HUES64 (cell line): ENCODE data around the gene AP1G2.
A peak's percentile ranks its signal among the peaks of the same experiment; 100 is the strongest.
"Not testable (repeated sequence)": the region's sequence is repeated elsewhere in the genome, so short reads cannot be mapped to it uniquely, and the experiment has no call there.

Experiments
- H3K27ac ChIP-seq: 2 replicates; pipeline ENCODE4 v1.7.0; 2013; ENCODE audit warnings: low read depth, low read length, inconsistent platforms
- H3K27me3 ChIP-seq: 2 replicates; pipeline ENCODE4 v1.6.1; 2013; ENCODE audit warnings: mild to moderate bottlenecking, low read length; ENCODE audit not compliant: insufficient read depth
- H3K36me3 ChIP-seq: 2 replicates; pipeline ENCODE4 v1.6.1; 2013; ENCODE audit warnings: mild to moderate bottlenecking, low read length; ENCODE audit not compliant: insufficient read depth
- H3K4me1 ChIP-seq: 2 replicates; pipeline ENCODE4 v1.6.1; 2013; ENCODE audit warnings: mild to moderate bottlenecking, low read length, moderate library complexity; ENCODE audit not compliant: insufficient read depth
- H3K4me3 ChIP-seq: 2 replicates; pipeline ENCODE4 v1.5.1; 2013; ENCODE audit warnings: mild to moderate bottlenecking, low read length, moderate library complexity
- H3K9ac ChIP-seq: 2 replicates; pipeline ENCODE4 v1.6.1; 2013; ENCODE audit warnings: mild to moderate bottlenecking, low read depth, low read length
- H3K9me3 ChIP-seq: 2 replicates; pipeline ENCODE4 v1.6.1; 2013; ENCODE audit warnings: low read depth, low read length; ENCODE audit not compliant: insufficient read depth
- WGBS: fragments of 150-250, 120-280 bp; methylation state at CpG from one replicate; pipeline ENCODE4 v1.1.7; 2013; ENCODE audit warnings: missing lambda C conversion rate; 5-methylcytosine and 5-hydroxymethylcytosine counted together

Gene AP1G2

DNA sequence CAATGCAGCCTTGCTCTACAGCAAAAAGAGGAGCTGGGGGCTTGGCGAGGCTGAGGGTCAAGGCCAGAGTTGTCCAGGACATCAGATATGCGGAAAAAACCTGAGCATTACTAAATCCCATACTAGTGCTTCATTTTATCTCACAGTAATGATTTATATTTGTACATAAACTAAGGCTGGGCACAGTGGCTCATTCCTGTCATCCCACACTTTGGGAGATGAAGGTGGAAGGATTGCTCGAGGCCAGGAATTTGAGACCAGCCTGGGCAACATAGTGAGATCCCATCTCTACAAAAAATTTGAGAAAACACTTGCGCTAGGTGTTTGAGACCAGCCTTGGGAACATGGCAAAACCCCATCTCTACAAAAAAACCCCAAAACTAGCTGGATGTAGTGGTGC is 22.6 kb upstream of the AP1G2 start:
- no peaks in the 10 kb centered on the region for H3K36me3 ChIP-seq
- no peaks in the 10 kb centered on the region for H3K9me3 ChIP-seq
- no peak overlapping the region for H3K4me3 ChIP-seq
- H3K4me1 ChIP-seq = peaks cover 2% of the 10 kb centered on the region; the same call in 1 of the 2 replicates
- H3K9ac ChIP-seq = no peak overlapping the region
- H3K27ac ChIP-seq = no peak overlapping the region
- H3K27me3 ChIP-seq = no peaks in the 10 kb centered on the region
- 88% methylated on average over 4 of the region's 4 CpGs for WGBS

DNA sequence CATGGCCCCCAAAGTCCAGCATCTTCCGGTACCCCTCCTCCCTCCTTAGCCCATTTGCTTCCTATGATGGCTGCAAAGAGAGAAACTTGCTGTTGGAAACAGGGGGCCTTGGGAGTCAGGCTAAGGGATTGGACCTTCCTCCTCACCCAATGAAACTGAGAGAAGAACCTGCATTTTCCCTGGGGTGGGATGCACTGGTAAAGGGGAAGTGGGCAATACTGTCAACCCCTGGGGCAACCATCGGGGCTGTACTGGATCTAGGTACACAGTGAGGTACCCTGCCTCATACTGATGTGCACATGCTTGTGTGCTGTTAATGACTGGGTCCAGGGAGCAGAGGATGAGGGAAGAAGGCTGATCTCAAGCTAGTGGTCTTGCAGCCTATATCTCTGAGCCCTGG is 22.0 kb upstream of the AP1G2 start:
- Histone ChIP-seq H3K4me1 (peaks cover 2% of the 10 kb centered on the region; the same call in 1 of the 2 replicates), H3K9ac (no peak overlapping the region), H3K9me3 (no peaks in the 10 kb centered on the region), H3K27me3 (no peaks in the 10 kb centered on the region), H3K4me3 (no peak overlapping the region), H3K36me3 (no peaks in the 10 kb centered on the region), H3K27ac (no peak overlapping the region)
- WGBS = 89% methylated on average over 1 of the region's 2 CpGs

DNA sequence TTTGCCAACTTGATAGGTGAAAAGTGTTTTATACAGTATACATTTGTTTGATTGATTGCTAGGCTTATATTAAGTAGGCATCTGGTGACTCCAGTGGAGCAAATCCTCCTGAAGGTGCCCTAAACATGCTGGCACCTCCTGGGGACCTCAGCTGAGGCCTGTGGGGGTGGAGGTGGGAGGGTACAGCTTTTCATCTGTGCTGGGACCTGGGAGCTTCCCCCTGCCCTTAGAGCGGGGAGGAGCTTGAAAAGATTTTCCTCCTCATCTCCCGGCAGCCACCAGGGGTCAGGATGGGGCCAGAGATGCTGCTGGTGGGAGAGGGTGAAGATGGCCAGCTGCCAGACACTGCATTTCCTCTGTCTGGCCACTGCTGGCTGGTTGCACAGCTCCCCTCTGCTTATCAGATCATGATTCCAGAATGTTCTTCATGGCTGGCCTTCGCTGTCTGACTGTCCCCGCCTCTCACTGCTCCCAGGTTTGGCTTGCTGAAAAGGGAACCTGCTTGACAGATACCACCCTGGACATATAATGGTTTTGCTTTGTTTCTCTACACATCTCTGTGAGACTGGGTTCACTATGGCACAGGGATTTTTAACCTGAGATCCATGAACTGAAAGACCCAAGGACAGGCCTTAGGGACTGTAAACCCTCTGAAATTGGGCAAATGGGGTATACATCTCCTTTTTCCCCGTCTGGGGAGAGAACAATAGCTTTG is 21.4 kb upstream of the AP1G2 start:
- peaks cover 2% of the 10 kb centered on the region; the same call in 1 of the 2 replicates for H3K4me1 ChIP-seq
- no peaks in the 10 kb centered on the region for H3K36me3 ChIP-seq
- no peak overlapping the region for H3K9ac ChIP-seq
- H3K27me3 ChIP-seq = no peaks in the 10 kb centered on the region
- no peaks in the 10 kb centered on the region for H3K9me3 ChIP-seq
- WGBS = 26% methylated on average over 4 of the region's 5 CpGs
- H3K4me3 ChIP-seq = no peak overlapping the region
- no peak overlapping the region for H3K27ac ChIP-seq

DNA sequence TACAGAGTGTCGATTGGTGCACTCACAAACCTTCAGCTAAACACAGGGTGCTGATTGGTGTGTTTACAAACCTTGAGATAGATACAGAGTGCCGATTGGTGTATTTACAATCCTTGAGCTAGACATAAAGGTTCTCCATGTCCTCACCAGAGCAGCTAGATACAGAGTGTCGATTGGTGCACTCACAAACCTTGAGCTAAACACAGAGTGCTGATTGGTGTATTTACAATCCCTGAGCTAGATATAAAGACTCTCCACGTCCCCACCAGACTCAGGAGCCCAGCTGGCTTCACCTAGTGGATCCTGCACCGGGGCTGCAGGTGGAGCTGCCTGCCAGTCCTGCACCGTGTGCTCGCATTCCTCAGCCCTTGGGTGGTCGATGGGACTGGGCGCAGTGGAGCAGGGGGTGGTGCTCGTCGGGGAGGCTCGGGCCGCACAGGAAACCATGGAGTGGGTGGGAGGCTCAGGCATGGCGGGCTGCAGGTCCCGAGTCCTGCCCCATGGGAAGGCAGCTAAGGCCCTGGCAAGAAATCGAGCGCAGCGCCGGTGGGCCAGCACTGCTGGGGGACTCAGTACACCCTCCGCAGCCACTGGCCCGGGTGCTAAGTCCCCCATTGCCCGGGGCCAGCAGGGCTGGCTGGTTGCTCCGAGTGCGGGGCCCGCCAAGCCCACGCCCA is 17.1 kb upstream of the AP1G2 start:
- not testable (repeated sequence) for H3K4me1 ChIP-seq, H3K27me3 ChIP-seq, H3K36me3 ChIP-seq, H3K9me3 ChIP-seq, H3K4me3 ChIP-seq, H3K27ac ChIP-seq, H3K9ac ChIP-seq
- WGBS = 95% methylated on average over 24 of the region's 26 CpGs

- WGBS = 94% methylated on average over 22 of the region's 25 CpGs
- H3K9ac ChIP-seq, H3K9me3 ChIP-seq, H3K27ac ChIP-seq, H3K4me3 ChIP-seq, H3K36me3 ChIP-seq, H3K4me1 ChIP-seq: not testable (repeated sequence)
- peaks cover 10% of the 10 kb centered on the region for H3K27me3 ChIP-seq
Observed at GRCh38 chr14:23583761-23584526, 16.4 kb upstream of the AP1G2 start.

- H3K36me3 ChIP-seq = no peaks in the 10 kb centered on the region
- H3K9ac ChIP-seq = no peak overlapping the region
- H3K9me3 ChIP-seq = no peaks in the 10 kb centered on the region
- H3K27ac ChIP-seq = no peak overlapping the region
- no peak overlapping the region for H3K4me3 ChIP-seq
- 88% methylated on average over 3 of the region's 3 CpGs for WGBS
- peaks cover 16% of the 10 kb centered on the region for H3K27me3 ChIP-seq
- peaks cover 2% of the 10 kb centered on the region; the same call in 1 of the 2 replicates for H3K4me1 ChIP-seq
Observed at GRCh38 chr14:23582906-23583760, 15.5 kb upstream of the AP1G2 start.

- H3K36me3 ChIP-seq = no peaks in the 10 kb centered on the region
- no peak overlapping the region for H3K4me3 ChIP-seq
- no peak overlapping the region for H3K27ac ChIP-seq
- H3K27me3 ChIP-seq = peaks cover 38% of the 10 kb centered on the region
- peaks cover 2% of the 10 kb centered on the region; the same call in 1 of the 2 replicates for H3K4me1 ChIP-seq
- no peaks in the 10 kb centered on the region for H3K9me3 ChIP-seq
- 90% methylated on average over 7 of the region's 8 CpGs for WGBS
- no peak overlapping the region for H3K9ac ChIP-seq
Observed at GRCh38 chr14:23580948-23581281, 13.3 kb upstream of the AP1G2 start.

- H3K9me3 ChIP-seq = no peaks in the 10 kb centered on the region
- WGBS = 92% methylated on average over 21 of the region's 24 CpGs
- no peak overlapping the region for H3K9ac ChIP-seq
- peaks cover 2% of the 10 kb centered on the region; the same call in 1 of the 2 replicates for H3K4me1 ChIP-seq
- peaks cover 44% of the 10 kb centered on the region for H3K27me3 ChIP-seq
- no peak overlapping the region for H3K27ac ChIP-seq
- no peak overlapping the region for H3K4me3 ChIP-seq
- no peaks in the 10 kb centered on the region for H3K36me3 ChIP-seq
Observed at GRCh38 chr14:23580152-23580926, 12.7 kb upstream of the AP1G2 start.

DNA sequence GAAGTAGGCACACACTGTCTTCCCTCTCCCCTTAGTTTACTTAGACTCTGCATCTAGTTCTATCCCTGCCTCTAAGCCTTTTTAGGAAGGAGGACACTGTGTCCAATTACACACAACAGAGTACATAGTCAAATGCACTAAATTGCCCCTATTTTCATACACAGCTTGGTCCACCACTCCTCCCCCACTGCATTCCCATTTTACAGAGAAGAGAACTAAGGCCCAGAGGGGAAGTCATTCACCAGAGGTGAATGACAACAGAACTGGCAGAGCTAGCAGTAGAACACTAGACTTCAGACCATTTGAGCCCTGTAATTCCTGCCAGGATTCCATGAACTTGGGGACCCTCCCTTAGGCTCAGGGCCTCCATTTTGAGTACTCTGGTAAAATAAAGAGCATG is 12.1 kb upstream of the AP1G2 start:
- H3K4me3 ChIP-seq = no peak overlapping the region
- no peak overlapping the region for H3K27ac ChIP-seq
- H3K27me3 ChIP-seq = peaks cover 50% of the 10 kb centered on the region
- H3K4me1 ChIP-seq = peaks cover 2% of the 10 kb centered on the region; the same call in 1 of the 2 replicates
- no peaks in the 10 kb centered on the region for H3K9me3 ChIP-seq
- no peak overlapping the region for H3K9ac ChIP-seq
- H3K36me3 ChIP-seq = no peaks in the 10 kb centered on the region

GRCh38 chr14:23579311-23579630 is 11.7 kb upstream of the AP1G2 start:
- Histone ChIP-seq H3K4me3 (peak overlapping the region; percentile 60; the same call in 1 of the 2 replicates), H3K9me3 (no peaks in the 10 kb centered on the region), H3K4me1 (peaks cover 2% of the 10 kb centered on the region; the same call in 1 of the 2 replicates), H3K27ac (no peak overlapping the region), H3K9ac (no peak overlapping the region), H3K27me3 (peaks cover 51% of the 10 kb centered on the region), H3K36me3 (no peaks in the 10 kb centered on the region)
- 71% methylated on average over 3 of the region's 3 CpGs for WGBS
